ENCODE results near the gene CDH12.

- TF ChIP-seq CTCF (IDR thresholded peaks at IDR 0.05 in 8 of 11, conservative IDR thresholded peaks at IDR 0.05 in 3 of 11), result no peak
- no peak for TF ChIP-seq POLR2A (IDR thresholded peaks at IDR 0.05)
- no peak for TF ChIP-seq POLR2AphosphoS5 (IDR thresholded peaks at IDR 0.05)
These were observed 313.4 kb downstream of the CDH12 start for GRCh38 chr5:22539762-22540161.
